ENCODE measurements around the gene DNASE1L2. TPM values are rescaled to one million over a fixed set of nuclear protein-coding genes. Genes with fewer than 3 reads are reported as not detected.

The DNASE1L2 gene
- total RNA-seq = 3.1 and 3.2 TPM in 2 replicates

DNA sequence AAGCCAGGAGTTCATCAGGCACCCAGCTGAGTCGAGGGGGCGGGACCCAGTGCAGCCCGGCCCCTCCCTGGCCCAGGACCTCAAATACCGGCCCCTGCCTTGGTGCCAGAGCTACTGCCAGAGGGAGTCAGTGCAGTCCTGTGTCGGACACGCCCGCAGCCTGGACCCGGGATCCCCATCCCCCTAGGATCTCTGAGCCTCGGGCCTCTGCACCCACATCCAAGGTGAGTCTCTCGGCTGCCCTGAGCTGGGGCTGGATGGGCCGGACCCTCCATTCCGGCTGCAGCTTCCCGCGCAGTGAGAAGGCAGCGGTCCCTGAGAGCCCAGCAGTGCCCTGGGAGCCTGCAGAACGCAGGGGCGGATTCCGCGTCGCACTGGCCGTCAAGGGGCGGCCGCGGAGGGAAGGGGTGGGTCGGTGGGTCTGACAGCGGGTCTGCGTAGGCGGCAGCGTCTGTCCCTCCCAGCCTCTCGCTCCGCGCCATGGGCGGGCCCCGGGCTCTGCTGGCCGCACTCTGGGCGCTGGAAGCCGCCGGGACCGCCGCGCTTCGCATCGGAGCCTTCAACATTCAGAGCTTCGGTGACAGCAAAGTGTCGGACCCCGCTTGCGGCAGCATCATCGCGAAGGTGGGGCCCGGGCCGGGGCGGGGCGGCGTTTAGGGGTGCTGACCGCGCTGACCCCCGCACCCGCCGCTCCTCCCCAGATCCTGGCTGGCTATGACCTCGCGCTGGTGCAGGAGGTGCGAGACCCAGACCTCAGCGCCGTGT, at the start of gene DNASE1L2:
TSS of gene DNASE1L2 (plus strand) at position 108 of the 765 bp plus-strand sequence. CDS start at position 481, 373 bp downstream.
- intact Hi-C loops (cut with micrococcal nuclease) = no loop called here

DNA sequence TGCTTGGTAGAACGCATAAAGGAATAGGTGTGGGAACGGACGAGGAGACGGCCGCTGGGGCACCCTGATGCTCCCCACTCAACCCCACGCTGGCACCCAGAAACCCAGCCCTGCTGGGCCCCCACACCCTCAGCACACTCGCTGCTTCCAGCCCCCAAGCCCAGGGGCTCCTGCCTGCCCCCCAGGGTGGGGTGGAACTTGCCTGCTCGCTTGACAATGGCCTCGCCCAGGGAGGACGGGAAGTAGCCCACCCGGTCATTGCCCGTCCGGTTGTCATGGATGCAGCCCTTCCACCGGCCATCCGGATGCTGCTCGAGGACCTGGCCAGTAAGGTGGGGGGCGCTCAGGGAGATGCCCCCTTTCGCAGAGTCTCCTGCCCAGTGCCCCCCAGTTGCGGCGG, 49.7 kb upstream of the DNASE1L2 start:
- intact Hi-C loops (cut with micrococcal nuclease) = no loop called here

DNA sequence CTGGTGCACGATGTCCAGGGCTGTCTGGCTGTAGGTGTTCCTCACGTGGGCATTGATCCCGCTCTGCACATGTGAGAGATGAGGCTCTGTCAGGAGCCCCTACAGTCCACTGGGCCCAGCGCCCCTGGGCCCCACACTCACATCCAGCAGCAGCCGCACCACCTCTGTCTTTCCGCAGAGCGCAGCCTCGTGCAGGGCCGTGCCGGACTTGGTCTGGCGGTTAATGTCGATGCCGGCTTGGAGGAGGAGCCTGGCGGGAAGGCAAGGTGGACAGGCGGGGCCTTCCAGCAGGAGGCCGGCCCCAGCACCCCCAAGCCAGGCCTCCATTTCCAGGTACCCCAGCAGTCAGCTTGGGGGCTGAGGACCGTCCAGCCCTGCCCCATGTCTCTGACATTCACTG, 49.0 kb upstream of the DNASE1L2 start:
- intact Hi-C loops (cut with micrococcal nuclease) = no loop called here

DNA sequence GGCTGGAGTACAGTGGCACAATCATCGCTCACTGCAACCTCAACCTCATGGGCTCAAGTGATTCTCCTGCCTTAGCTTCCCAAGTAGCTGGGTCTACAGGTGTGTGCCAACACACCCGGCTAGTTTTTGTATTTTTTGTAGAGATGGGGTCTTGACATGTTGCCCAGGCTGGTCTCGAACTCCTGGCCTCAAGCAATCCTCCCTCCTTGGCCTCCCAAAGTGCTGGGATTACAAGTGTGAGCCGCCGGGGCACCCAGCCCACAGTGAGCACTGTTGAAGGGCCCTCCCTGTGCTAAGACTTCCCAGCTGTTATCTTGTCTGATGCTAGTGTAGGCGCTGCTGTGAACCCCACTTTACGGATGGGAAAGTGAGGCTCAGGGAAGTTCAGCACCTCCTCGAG, 47.8 kb upstream of the DNASE1L2 start:
- intact Hi-C loops (cut with micrococcal nuclease) = no loop called here

GRCh38 chr16:2189252-2189893, 46.9 kb upstream of the DNASE1L2 start:
- intact Hi-C loops (cut with micrococcal nuclease) = no loop called here

DNA sequence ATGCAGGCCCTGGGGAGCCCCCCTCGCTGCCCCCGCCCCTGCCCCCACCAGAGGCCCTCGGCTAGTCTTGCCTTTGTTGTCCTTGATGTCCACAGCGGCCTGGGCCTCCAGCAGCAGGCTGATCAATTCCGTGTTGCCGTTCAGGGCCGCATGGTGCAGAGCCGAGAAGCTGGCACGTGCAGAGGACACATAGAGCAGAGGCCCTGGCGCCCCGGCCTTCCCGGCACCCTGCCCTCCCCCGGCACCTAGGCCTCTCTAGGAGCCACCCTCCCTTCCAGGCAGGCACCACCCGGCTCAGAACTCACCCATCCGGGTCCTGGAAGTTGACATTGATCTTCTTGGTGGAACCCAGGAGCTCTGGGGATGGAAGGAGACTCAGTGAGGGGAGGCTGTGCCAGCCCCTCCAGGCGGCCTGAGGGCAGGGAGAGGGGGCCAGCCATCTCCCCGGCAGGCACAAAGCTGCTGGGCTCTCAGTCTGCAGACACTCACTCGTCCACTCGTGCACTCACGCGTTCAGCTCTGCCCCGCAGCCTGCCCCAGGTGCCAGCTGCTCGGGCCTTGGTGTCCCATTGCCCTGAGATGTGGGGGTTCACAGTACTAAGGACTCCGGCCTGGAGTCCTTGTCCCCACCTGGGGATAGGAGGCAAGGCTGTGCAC, 46.1 kb upstream of the DNASE1L2 start:
- intact Hi-C loops (cut with micrococcal nuclease) = loop anchor here (5.0 kb wide), 1 partner anchor 237 kb away; the partner anchor contains the start of gene CCNF

- intact Hi-C loops (cut with micrococcal nuclease) = loop anchor here (5.0 kb wide), 1 partner anchor 236 kb away; the partner anchor contains the start of gene CCNF
Observed at GRCh38 chr16:2190659-2191445, 45.4 kb upstream of the DNASE1L2 start.

GRCh38 chr16:2191446-2191706, 44.9 kb upstream of the DNASE1L2 start:
- intact Hi-C loops (cut with micrococcal nuclease) = loop anchor here (5.0 kb wide), 1 partner anchor 236 kb away; the partner anchor contains the start of gene CCNF

GRCh38 chr16:2194166-2194834, 41.9 kb upstream of the DNASE1L2 start:
- intact Hi-C loops (cut with micrococcal nuclease) = loop anchor here (5.0 kb wide), 1 partner anchor 233 kb away; the partner anchor contains the start of gene CCNF

GRCh38 chr16:2194852-2195321, 41.4 kb upstream of the DNASE1L2 start:
- intact Hi-C loops (cut with micrococcal nuclease) = loop anchor here (1.0 to 5.0 kb wide), 3 partner anchors 56 to 306 kb away; partner anchors contain the start of genes CCNF and ECI1

GRCh38 chr16:2195322-2196161, 40.7 kb upstream of the DNASE1L2 start:
- intact Hi-C loops (cut with micrococcal nuclease) = loop anchor here (1.0 kb wide), 2 partner anchors 56 to 306 kb away; partner anchors contain the start of gene ECI1

DNA sequence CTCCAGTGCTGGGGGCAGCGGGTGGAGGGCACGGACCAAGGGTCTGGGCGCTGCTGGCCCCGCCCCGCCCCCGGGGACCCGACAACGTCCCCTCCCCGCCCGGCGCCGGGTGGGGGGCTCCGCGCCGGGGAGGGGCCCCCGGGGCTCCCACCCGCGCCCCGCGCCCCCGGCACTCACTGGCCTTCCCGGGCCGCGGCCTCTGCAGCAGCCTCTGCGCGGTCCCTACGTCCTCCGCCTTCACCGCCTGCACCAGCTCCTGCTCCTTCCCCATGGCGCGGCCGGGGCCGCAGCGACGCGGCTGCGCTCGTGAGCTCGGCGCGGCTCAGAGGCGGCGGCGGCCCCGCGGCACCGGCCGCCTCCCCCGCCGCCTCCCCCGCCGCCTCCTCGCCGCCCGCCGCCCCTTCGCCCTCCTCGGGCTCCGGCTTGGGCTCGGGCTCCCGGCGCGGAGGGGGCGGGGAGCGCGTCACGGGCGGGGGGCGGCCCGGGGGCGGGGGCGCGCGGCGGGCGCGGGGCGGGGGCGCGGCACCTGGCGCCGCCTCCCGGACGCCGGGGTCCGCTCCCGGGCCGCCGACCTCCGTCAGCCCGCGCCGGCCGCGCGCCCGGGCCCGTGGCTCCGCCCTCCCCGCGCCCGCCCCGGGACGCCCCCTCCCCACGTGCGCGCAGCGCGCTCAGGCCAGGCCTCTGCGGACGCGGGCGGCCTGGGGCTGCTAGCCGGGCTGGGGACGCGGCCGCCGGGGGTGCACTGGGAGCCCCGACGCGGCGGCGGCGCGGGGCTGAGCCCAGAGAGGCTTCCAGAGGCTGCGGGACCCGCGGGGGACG, 39.9 kb upstream of the DNASE1L2 start, which contains the start of gene CASKIN1:
TSS of gene CASKIN1 (minus strand) at position 444 of the 819 bp plus-strand sequence. CDS start at position 271, 173 bp downstream.
- intact Hi-C loops (cut with micrococcal nuclease) = no loop called here

- intact Hi-C loops (cut with micrococcal nuclease) = no loop called here
Observed at GRCh38 chr16:2196981-2197511, 39.2 kb upstream of the DNASE1L2 start.

DNA sequence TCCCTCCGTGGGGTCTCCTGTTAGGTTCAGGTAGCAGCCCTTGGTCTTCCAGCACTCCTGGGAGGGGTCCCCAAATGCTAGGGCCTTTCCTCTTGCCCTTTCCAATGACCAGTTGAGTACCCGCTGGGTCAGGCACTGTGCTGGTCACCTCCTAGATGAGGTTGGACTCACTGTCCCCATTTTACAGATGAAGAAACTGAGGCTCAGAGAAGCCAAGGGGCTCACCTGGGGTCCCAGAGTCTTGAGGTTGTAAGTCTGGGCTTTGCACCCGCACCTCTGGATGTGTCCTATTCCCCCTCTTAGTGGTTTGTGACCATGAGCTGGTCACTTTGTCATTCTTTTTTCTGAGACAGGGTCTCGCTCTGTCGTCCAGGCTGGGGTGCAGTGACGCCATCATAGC, 38.5 kb upstream of the DNASE1L2 start:
- intact Hi-C loops (cut with micrococcal nuclease) = no loop called here

DNA sequence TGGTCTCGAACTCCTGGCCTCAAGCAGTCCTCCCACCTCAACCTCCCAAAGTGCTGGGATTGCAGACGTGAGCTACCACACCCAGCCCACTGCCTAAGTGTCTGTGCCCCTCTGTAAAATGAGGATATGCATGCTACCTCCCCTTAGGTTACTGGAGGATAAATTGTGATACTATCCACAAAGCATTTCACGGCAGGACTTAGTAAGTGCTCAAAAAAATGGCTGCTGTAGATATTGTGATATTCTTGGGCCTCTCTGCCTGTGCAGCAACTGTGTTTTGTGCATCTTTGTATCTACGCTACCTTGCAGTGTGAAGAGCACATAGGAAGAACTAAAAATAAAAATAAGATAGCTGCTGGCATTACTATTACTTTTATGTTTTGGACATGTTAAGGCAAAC, 38.0 kb upstream of the DNASE1L2 start:
- intact Hi-C loops (cut with micrococcal nuclease) = no loop called here

DNA sequence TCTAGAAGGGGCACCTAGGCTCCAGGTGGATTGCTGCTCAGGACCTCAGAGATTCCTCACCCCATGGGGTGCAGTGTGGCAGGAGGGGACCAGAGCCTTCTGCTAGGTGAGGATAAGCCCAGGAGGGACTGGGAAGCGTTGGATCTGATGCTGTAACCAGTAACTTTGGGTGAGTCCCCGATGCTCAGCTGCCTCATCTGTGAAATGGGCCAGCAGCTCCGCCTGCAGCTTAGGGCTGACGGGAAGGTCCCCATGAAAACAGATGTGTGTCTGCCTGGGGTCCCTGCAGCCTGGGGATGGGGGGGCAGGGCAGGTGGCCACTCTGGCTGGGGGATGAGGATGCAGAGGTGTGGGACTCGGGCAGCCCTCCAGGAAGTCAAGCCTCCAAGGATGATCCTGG, 37.1 kb upstream of the DNASE1L2 start:
- intact Hi-C loops (cut with micrococcal nuclease) = no loop called here

- intact Hi-C loops (cut with micrococcal nuclease) = loop anchor here (10.0 kb wide), 1 partner anchor 575 kb away; the partner anchor contains the start of gene ELOB
Observed at GRCh38 chr16:2199621-2200139, 36.6 kb upstream of the DNASE1L2 start.

GRCh38 chr16:2200313-2200712, 35.9 kb upstream of the DNASE1L2 start:
- intact Hi-C loops (cut with micrococcal nuclease) = loop anchor here (10.0 kb wide), 1 partner anchor 574 kb away; the partner anchor contains the start of gene ELOB
